AG04449 (cell line): ENCODE results near the gene PRDM5.

Source experiments
- CTCF ChIA-PET: fragments of 350-600 bp; formaldehyde crosslinking; extraction: SDS; loops from one replicate; lab custom pipeline; 2021; ENCODE audit warnings: antibody characterized with exemption; lab: Yijun Ruan, JAX
- POLR2A ChIA-PET: fragments of 400-600, 350-600 bp; formaldehyde crosslinking; extraction: SDS; loops from one replicate; lab custom pipeline; 2020; ENCODE audit warnings: antibody characterized with exemption, inconsistent platforms; lab: Yijun Ruan, JAX
- DNase-seq: peaks from one replicate; pipeline ENCODE4 v3.0.0-alpha.2; 2010; ENCODE audit warnings: low read depth, low spot score
- H3K4me3 ChIP-seq: 2 replicates; pipeline ENCODE4 v1.5.1; 2011; ENCODE audit warnings: low read depth, mild to moderate bottlenecking, control low read depth, low read length
- CTCF ChIP-seq: IDR thresholded peaks from one replicate; pipeline ENCODE4 v1.5.1; 2011; ENCODE audit warnings: mild to moderate bottlenecking, moderate library complexity, low read length, control low read depth, inconsistent platforms; ENCODE audit not compliant: insufficient read depth; ENCODE audit errors: missing control alignments

Gene PRDM5

DNA sequence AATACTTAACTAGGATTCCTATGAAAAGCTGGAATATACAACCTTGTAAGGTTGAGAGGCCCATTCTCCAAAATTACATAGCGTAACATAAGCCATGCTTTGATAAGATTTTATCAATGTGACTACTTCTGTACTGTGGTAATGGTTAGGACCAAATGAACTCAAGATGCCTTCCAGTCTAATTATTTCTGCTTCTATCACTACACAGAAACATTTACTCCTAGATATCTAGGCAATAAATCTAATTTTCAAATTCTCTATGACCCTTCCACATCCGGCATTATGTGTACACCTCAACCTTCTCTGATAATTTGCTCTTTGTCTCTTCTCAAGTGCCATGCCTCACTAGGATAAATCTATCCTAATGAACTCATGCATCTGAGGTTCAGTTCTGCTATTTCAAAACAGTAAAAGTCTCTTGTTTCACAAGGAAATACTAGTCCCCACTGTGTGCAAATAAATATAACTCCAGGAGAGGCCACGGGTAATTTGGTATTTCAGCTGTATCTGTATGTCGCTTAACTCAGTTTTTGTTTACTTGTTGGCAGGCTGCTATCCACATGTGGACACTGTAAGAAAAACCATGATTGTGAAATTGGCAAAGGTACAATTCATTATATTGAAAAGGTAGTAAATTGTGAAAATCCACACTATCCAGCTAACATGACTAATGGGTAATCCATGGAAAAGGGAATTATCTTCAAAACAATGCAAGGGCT, 93.3 kb downstream of the PRDM5 start:
- ChIA-PET CTCF (no interaction called here), POLR2A (no interaction called here)
- DNase-seq, result no peak
- no peak overlapping the region for H3K4me3 ChIP-seq
- no peak for TF ChIP-seq CTCF

DNA sequence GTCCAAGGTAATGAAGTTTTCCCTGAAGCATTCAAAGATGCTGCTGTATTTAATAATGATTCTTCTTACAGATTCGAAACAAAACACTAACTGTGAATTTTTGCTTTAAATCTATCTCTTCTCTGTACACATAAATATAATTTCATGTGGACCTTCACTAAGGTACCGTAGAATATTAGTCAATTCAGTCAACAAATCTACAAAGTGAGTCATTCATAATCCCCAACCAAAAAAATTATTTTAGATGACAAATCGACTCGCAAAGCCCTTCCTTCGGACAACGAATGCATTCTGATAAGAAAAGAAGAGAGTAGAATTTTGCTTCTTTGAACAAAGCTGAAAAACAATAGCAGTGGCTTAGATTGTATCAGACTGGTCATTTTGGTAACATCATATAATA, 95.7 kb downstream of the PRDM5 start:
- POLR2A ChIA-PET, result no interaction called here

GRCh38 chr4:120826449-120826848, 96.1 kb downstream of the PRDM5 start:
- no peak for DNase-seq
- H3K4me3 ChIP-seq, result no peak overlapping the region
- POLR2A ChIA-PET, result no interaction called here
- no peak for TF ChIP-seq CTCF
- CTCF ChIA-PET, result no interaction called here

More for the DNA sequence above, 95.7 kb downstream of the PRDM5 start:
- CTCF ChIA-PET, result no interaction called here
- no peak for DNase-seq
- TF ChIP-seq CTCF, result no peak
- no peak overlapping the region for H3K4me3 ChIP-seq

- no peak for DNase-seq
- ChIA-PET POLR2A (no interaction called here), CTCF (no interaction called here)
- H3K4me3 ChIP-seq, result no peak overlapping the region
- TF ChIP-seq CTCF, result no peak
Observed at GRCh38 chr4:120824946-120825345, 97.6 kb downstream of the PRDM5 start.

- DNase-seq, result no peak
- ChIA-PET CTCF (no interaction called here), POLR2A (no interaction called here)
- no peak overlapping the region for H3K4me3 ChIP-seq
- TF ChIP-seq CTCF, result no peak
Observed at GRCh38 chr4:120821977-120822376, 100.5 kb downstream of the PRDM5 start.

- POLR2A ChIA-PET, result no interaction called here
- no peak for DNase-seq
- no peak for TF ChIP-seq CTCF
- no peak overlapping the region for H3K4me3 ChIP-seq
- CTCF ChIA-PET, result interaction anchor here (0.6 kb wide), 1 partner anchor 98 kb away, joined by 3 read pairs; no protein-coding TSS in a partner anchor
Observed at GRCh38 chr4:120821029-120821428, 101.5 kb downstream of the PRDM5 start.
